GM23248 (cell line): ENCODE measurements around the gene UBE3D. TPM values are rescaled to one million over a fixed set of nuclear protein-coding genes. Genes with fewer than 3 reads are reported as not detected.

Source experiments
- DNase-seq: peaks from one replicate; pipeline ENCODE4 v3.0.0-alpha.2; 2015
- H2AFZ ChIP-seq: fragments of 200-600 bp; sonication (generic); 2 replicates; pipeline ENCODE4 v1.6.1; 2016; ENCODE audit warnings: antibody characterized with exemption
- H3F3A ChIP-seq: fragments of 200-600 bp; sonication (generic); 2 replicates; pipeline ENCODE4 v1.6.1; 2016; ENCODE audit warnings: mild to moderate bottlenecking, antibody characterized with exemption, mixed run types; ENCODE audit not compliant: insufficient read depth
- H3K27ac ChIP-seq: fragments of 200-600 bp; sonication (generic); 2 replicates; pipeline ENCODE4 v1.5.1; 2016; ENCODE audit warnings: mild to moderate bottlenecking
- H3K27me3 ChIP-seq: fragments of 200-600 bp; sonication (generic); replicated peaks from 2 replicates; pipeline ENCODE4 v1.6.1; 2016; ENCODE audit warnings: mild to moderate bottlenecking; ENCODE audit not compliant: insufficient read depth
- H3K36me3 ChIP-seq: fragments of 200-600 bp; sonication (generic); 2 replicates; pipeline ENCODE4 v1.6.1; 2016; ENCODE audit warnings: low read depth, mild to moderate bottlenecking
- H3K4me1 ChIP-seq: fragments of 200-600 bp; sonication (generic); 2 replicates; pipeline ENCODE4 v1.6.1; 2016; ENCODE audit warnings: mild to moderate bottlenecking; ENCODE audit not compliant: insufficient read depth
- H3K4me2 ChIP-seq: fragments of 200-600 bp; sonication (generic); one replicate; pipeline ENCODE4 v1.6.1; 2016; ENCODE audit warnings: mild to moderate bottlenecking; ENCODE audit not compliant: unreplicated experiment
- H3K4me3 ChIP-seq: fragments of 200-600 bp; sonication (generic); 2 replicates; pipeline ENCODE4 v1.5.1; 2016; ENCODE audit warnings: mild to moderate bottlenecking
- H3K79me2 ChIP-seq: fragments of 200-600 bp; sonication (generic); 2 replicates; pipeline ENCODE4 v1.6.1; 2016; ENCODE audit warnings: mild to moderate bottlenecking; ENCODE audit not compliant: insufficient read depth
- H3K9ac ChIP-seq: fragments of 200-600 bp; sonication (generic); 2 replicates; pipeline ENCODE4 v1.6.1; 2016; ENCODE audit warnings: mild to moderate bottlenecking
- H3K9me2 ChIP-seq: fragments of 200-600 bp; sonication (generic); 2 replicates; pipeline ENCODE4 v1.6.1; 2016; ENCODE audit warnings: mixed run types, mild to moderate bottlenecking, moderate library complexity; ENCODE audit not compliant: insufficient read depth
- H3K9me3 ChIP-seq: fragments of 200-600 bp; sonication (generic); one replicate; pipeline ENCODE4 v1.6.1; 2017; ENCODE audit warnings: low read depth
- H4K20me1 ChIP-seq: fragments of 200-600 bp; sonication (generic); 2 replicates; pipeline ENCODE4 v1.6.0; 2016; ENCODE audit not compliant: insufficient read depth
- EZH2 ChIP-seq: fragments of 200-600 bp; sonication (generic); IDR thresholded peaks from 2 replicates; pipeline ENCODE4 v1.6.1; 2018; ENCODE audit warnings: antibody characterized with exemption, mild to moderate bottlenecking; ENCODE audit not compliant: insufficient read depth, poor library complexity, severe bottlenecking
- EZH2phosphoT487 ChIP-seq: fragments of 200-600 bp; sonication (generic); IDR thresholded peaks from 2 replicates; pipeline ENCODE4 v1.6.1; 2018; ENCODE audit warnings: antibody characterized with exemption, moderate library complexity, mild to moderate bottlenecking, low read depth; ENCODE audit not compliant: insufficient read depth
- WGBS, 2 experiments: methylation state at CpG; one replicate each; pipeline ENCODE4 v1.1.6; 2015 to 2017; ENCODE audit warnings: low lambda C conversion rate in 2 of 2, low coverage in 1 of 2; ENCODE audit errors: missing lambda C conversion rate in 2 of 2; 5-methylcytosine and 5-hydroxymethylcytosine counted together
- in situ Hi-C: fragments of 300-500 bp; cut with MboI; formaldehyde crosslinking; loops from 2 replicates; pipeline ENCODE4 v1.15.0; 2020
- polyA plus RNA-seq: library from polyadenylated mRNA; unstranded; fragments of >200 nt; fragmentation: Nextera tagmentation; extraction: Ambion mirVana; gene quantifications from 2 replicates; pipeline ENCODE4 v1.2.1, GENCODE V29; 2016
- total RNA-seq: library from RNA; depleted of rRNA; stranded (reverse); fragments of >200 nt; shearing (Covaris generic); gene quantifications from 2 replicates; pipeline ENCODE4 v1.2.3, GENCODE V29; 2014

UBE3D gene
- total and polyA plus RNA-seq, 2 experiments from 2014 or later: 2.1 to 6.9 TPM

DNA sequence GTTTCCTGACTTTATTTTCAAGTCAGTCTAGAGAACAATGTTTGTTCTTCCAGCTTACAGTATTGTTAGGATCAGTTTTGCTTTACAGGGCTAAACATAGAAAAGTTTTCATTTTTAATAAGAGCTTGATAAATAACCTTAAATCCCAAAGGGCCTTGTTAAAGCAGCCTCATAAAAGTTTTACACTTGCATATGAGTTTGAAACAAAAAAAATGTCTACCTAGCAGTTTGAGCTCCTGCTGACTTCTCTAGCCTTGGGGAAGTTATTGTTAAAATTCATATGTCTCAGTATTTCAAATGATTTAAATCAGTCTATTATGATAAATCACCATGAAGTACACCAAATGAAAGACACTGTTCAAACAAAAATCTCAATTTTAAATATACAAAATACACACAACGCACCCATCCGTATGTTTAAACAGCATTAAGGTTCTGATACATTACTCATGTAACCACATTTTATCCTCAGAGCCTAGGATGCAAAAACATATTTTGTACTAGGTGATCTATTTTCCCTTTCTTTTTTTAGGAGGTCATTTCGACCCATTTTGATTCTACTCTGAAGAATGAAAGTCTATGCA, 87.2 kb downstream of the UBE3D start:
- TF ChIP-seq EZH2phosphoT487: no peak
- no peak for TF ChIP-seq EZH2
- Histone ChIP-seq H3K36me3 (no peaks in the 10 kb centered on the region), H3K9me3 (no peaks in the 10 kb centered on the region), H3K4me3 (no peak overlapping the region), H3K4me1 (peaks cover 15% of the 10 kb centered on the region), H2AFZ (no peak overlapping the region), H3K27me3 (no peaks in the 10 kb centered on the region), H3K9me2 (no peaks in the 10 kb centered on the region; the same call in 1 of the 2 replicates), H3K4me2 (no peak overlapping the region), H3K79me2 (no peaks in the 10 kb centered on the region), H3K27ac (no peak overlapping the region), H4K20me1 (no peaks in the 10 kb centered on the region), H3F3A (peaks cover 13% of the 10 kb centered on the region), H3K9ac (no peak overlapping the region)
- WGBS, 2 experiments: 98 to 100% methylated on average over 3 of the region's 3 CpGs
- no peak for DNase-seq
- in situ Hi-C loops: no loop called here

- 92 to 97% methylated on average over 1 of the region's 1 CpG for WGBS, 2 experiments
- H4K20me1 ChIP-seq: no peaks in the 10 kb centered on the region
- no peaks in the 10 kb centered on the region for H3K79me2 ChIP-seq
- no peaks in the 10 kb centered on the region; the same call in 1 of the 2 replicates for H3K9me2 ChIP-seq
- no peak overlapping the region for H3K27ac ChIP-seq
- H2AFZ ChIP-seq: no peak overlapping the region
- H3F3A ChIP-seq: peaks cover 11% of the 10 kb centered on the region
- no peak overlapping the region for H3K9ac ChIP-seq
- no peak overlapping the region for H3K4me3 ChIP-seq
- H3K36me3 ChIP-seq: no peaks in the 10 kb centered on the region
- TF ChIP-seq EZH2: no peak
- TF ChIP-seq EZH2phosphoT487: no peak
- no peak overlapping the region for H3K4me2 ChIP-seq
- H3K27me3 ChIP-seq: no peaks in the 10 kb centered on the region
- peaks cover 21% of the 10 kb centered on the region for H3K4me1 ChIP-seq
- H3K9me3 ChIP-seq: no peaks in the 10 kb centered on the region
- in situ Hi-C loops: no loop called here
- DNase-seq: no peak
These were observed 89.5 kb downstream of the UBE3D start for GRCh38 chr6:82976179-82976578.

GRCh38 chr6:82971877-82972460, 93.7 kb downstream of the UBE3D start:
- no peaks in the 10 kb centered on the region for H3K79me2 ChIP-seq
- no peak overlapping the region for H2AFZ ChIP-seq
- WGBS, 2 experiments: 86 to 88% methylated on average over 3 of the region's 3 CpGs
- in situ Hi-C loops: no loop called here
- H3K27me3 ChIP-seq: no peaks in the 10 kb centered on the region
- no peaks in the 10 kb centered on the region for H3K9me2 ChIP-seq
- H3K9ac ChIP-seq: no peak overlapping the region
- TF ChIP-seq EZH2: no peak
- no peak for TF ChIP-seq EZH2phosphoT487
- H3K9me3 ChIP-seq: no peaks in the 10 kb centered on the region
- peaks cover 15% of the 10 kb centered on the region for H3K4me1 ChIP-seq
- 0 out of 2 replicates have a peak overlapping the region, but pooled peaks have one; percentile 9 for H3K27ac ChIP-seq
- H3K4me2 ChIP-seq: no peak overlapping the region
- H3K36me3 ChIP-seq: no peaks in the 10 kb centered on the region
- no peaks in the 10 kb centered on the region for H3F3A ChIP-seq
- DNase-seq: peak; percentile 62
- no peak overlapping the region for H3K4me3 ChIP-seq
- no peaks in the 10 kb centered on the region for H4K20me1 ChIP-seq

DNA sequence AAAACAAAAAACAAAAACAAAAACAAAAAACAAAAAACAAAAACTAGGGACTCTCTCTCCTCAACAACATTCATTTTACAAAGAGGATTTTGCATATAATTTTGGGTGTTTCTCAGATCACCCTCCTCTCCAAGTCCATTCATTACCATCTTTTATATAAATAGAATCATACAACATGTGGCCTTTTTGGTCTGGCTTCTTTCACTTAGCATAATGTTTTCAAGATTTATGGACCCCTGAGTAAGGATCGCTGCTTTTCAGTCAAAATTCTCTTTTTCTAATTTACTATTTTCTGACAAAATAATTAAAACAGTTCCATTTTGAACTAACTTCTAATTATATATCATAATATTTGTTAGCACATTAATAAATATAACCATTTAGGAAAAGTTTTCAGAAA, 94.8 kb downstream of the UBE3D start:
- Histone ChIP-seq H3K9me3 (no peaks in the 10 kb centered on the region), H3K27ac (no peak overlapping the region), H3K9me2 (no peaks in the 10 kb centered on the region), H3K79me2 (no peaks in the 10 kb centered on the region), H4K20me1 (no peaks in the 10 kb centered on the region), H3K36me3 (no peaks in the 10 kb centered on the region), H3K4me1 (peaks cover 15% of the 10 kb centered on the region), H2AFZ (no peak overlapping the region), H3K9ac (no peak overlapping the region), H3F3A (no peaks in the 10 kb centered on the region), H3K4me3 (no peak overlapping the region), H3K27me3 (no peaks in the 10 kb centered on the region), H3K4me2 (no peak overlapping the region)
- 19 to 22% methylated on average over 1 of the region's 1 CpG for WGBS, 2 experiments
- no peak for DNase-seq
- no peak for TF ChIP-seq EZH2phosphoT487
- in situ Hi-C loops: no loop called here
